Endothelial cell of umbilical vein (primary cell): ENCODE measurements around the gene FAM114A1. TPM values are rescaled to one million over a fixed set of nuclear protein-coding genes. Genes with fewer than 3 reads are reported as not detected.

ENCODE experiments used
- BruUV-seq: library from RNA; stranded (reverse); fragments of 400-500 nt; replicated peaks from 2 replicates; lab custom pipeline; 2021; lab: Mats Ljungman, UMichigan
- CTCF ChIA-PET: fragments of 300-600, 350-600 bp; sonication (Branson Sonifier 250); formaldehyde crosslinking; loops from one replicate; lab custom pipeline; 2021; ENCODE audit warnings: antibody characterized with exemption, inconsistent platforms; lab: Charles Lee
- POLR2A ChIA-PET: fragments of 300-600, 350-600 bp; sonication (Branson Sonifier 250); formaldehyde crosslinking; loops from one replicate; lab custom pipeline; 2021; ENCODE audit warnings: antibody characterized with exemption, inconsistent platforms; lab: Charles Lee
- DNase-seq: peaks from one replicate; pipeline ENCODE4 v3.0.0-alpha.2; 2011; ENCODE audit warnings: low read depth, low spot score
- FAIRE-seq: peaks from 2 replicates; lab custom pipeline; 2011; peaks lifted over from hg19 to GRCh38; lab: Jason Lieb, UNC
- H2AFZ ChIP-seq: 2 replicates; pipeline ENCODE4 v1.6.0; 2012; ENCODE audit warnings: low read depth, low read length, control low read depth, inconsistent platforms
- H3K27ac ChIP-seq: 2 replicates; pipeline ENCODE4 v1.5.1; 2011; ENCODE audit warnings: low read depth, mild to moderate bottlenecking, control low read depth, low read length, moderate library complexity; ENCODE audit not compliant: insufficient read depth
- H3K27me3 ChIP-seq, 2 experiments: 2 replicates each; pipeline versions ENCODE4 v1.6.0 to v1.6.1; 2011; ENCODE audit warnings: low read length in 2 of 2, mixed read lengths in 1 of 2; ENCODE audit not compliant: control insufficient read depth in 2 of 2, insufficient read depth in 2 of 2
- H3K36me3 ChIP-seq, 2 experiments: 2 replicates in 1 of 2; 3 replicates in 1 of 2; pipeline ENCODE4 v1.5.1; 2011; ENCODE audit warnings: low read length in 2 of 2, mild to moderate bottlenecking in 1 of 2, moderate library complexity in 1 of 2; ENCODE audit not compliant: control insufficient read depth in 2 of 2, insufficient read depth in 2 of 2; ENCODE audit errors: extremely low read depth in 1 of 2
- H3K4me1 ChIP-seq: 3 replicates; pipeline ENCODE4 v1.5.1; 2011; ENCODE audit warnings: mild to moderate bottlenecking, low read length; ENCODE audit not compliant: control insufficient read depth, insufficient read depth; ENCODE audit errors: extremely low read depth
- H3K4me2 ChIP-seq: 2 replicates; pipeline ENCODE4 v1.6.1; 2011; ENCODE audit warnings: low read length, control low read depth, mixed read lengths; ENCODE audit not compliant: insufficient read depth
- H3K4me3 ChIP-seq, 3 experiments: fragments of 200-600 bp in 1 of 3; sonication (generic), shearing (Covaris generic) in 1 of 3; replicated peaks in 1 of 3; 2 replicates each; pipeline ENCODE4 v1.5.1; 2011 to 2016; ENCODE audit warnings: control low read depth in 3 of 3, low read length in 3 of 3, mild to moderate bottlenecking in 2 of 3, inconsistent platforms in 1 of 3, low read depth in 1 of 3, moderate library complexity in 1 of 3; ENCODE audit not compliant: insufficient read depth in 1 of 3
- H3K79me2 ChIP-seq: 2 replicates; pipeline ENCODE4 v1.6.0; 2012; ENCODE audit warnings: low read length, inconsistent platforms; ENCODE audit not compliant: control insufficient read depth, insufficient read depth
- H3K9ac ChIP-seq: replicated peaks from 2 replicates; pipeline ENCODE3; 2011; ENCODE audit warnings: low read length, control low read depth; ENCODE audit not compliant: insufficient read depth; ENCODE audit errors: extremely low read depth
- H3K9me1 ChIP-seq: replicated peaks from 3 replicates; pipeline ENCODE4 v1.6.0; 2011; ENCODE audit warnings: mild to moderate bottlenecking, low read length; ENCODE audit not compliant: control insufficient read depth, insufficient read depth; ENCODE audit errors: extremely low read depth
- H3K9me3 ChIP-seq: replicated peaks from 2 replicates; pipeline ENCODE4 v1.5.1; 2012; ENCODE audit warnings: low read length, inconsistent platforms; ENCODE audit not compliant: control insufficient read depth, insufficient read depth
- H4K20me1 ChIP-seq: replicated peaks from 2 replicates; pipeline ENCODE3; 2011; ENCODE audit warnings: mild to moderate bottlenecking, low read length; ENCODE audit not compliant: control insufficient read depth, insufficient read depth; ENCODE audit errors: extremely low read depth
- EZH2 ChIP-seq: IDR thresholded peaks from 2 replicates; pipeline ENCODE4 v1.6.1; 2012; ENCODE audit warnings: borderline replicate concordance, low read depth, mild to moderate bottlenecking, moderate library complexity, low read length, inconsistent platforms; ENCODE audit not compliant: severe bottlenecking
- FOS ChIP-seq: IDR thresholded peaks from 2 replicates; pipeline ENCODE4 v1.6.1; 2011; ENCODE audit warnings: mild to moderate bottlenecking, low read length, moderate library complexity, borderline replicate concordance; ENCODE audit not compliant: insufficient read depth
- GATA2 ChIP-seq: IDR thresholded peaks from 2 replicates; pipeline ENCODE4 v1.7.0; 2011; ENCODE audit warnings: low read depth, mild to moderate bottlenecking, moderate library complexity, mixed read lengths, low read length; ENCODE audit not compliant: insufficient read length, insufficient read depth
- JUN ChIP-seq: IDR thresholded peaks from 2 replicates; pipeline ENCODE4 v1.6.1; 2011; ENCODE audit warnings: borderline replicate concordance, low read depth; ENCODE audit not compliant: insufficient read length, insufficient read depth
- MYC ChIP-seq: IDR thresholded peaks from one replicate; pipeline ENCODE4 v1.6.1; 2011; ENCODE audit warnings: mild to moderate bottlenecking, low read depth, low read length
- POLR2A ChIP-seq: IDR thresholded peaks from 2 replicates; pipeline ENCODE4 v1.6.1; 2012; ENCODE audit warnings: low read depth, mild to moderate bottlenecking, control low read depth, low read length
- POLR2AphosphoS5 ChIP-seq: IDR thresholded peaks from 2 replicates; pipeline ENCODE4 v1.6.1; 2012; ENCODE audit warnings: low read depth, mild to moderate bottlenecking, control low read depth, low read length, moderate library complexity; ENCODE audit not compliant: insufficient read depth
- dilution Hi-C: fragments of 300-500 bp; cut with MboI; formaldehyde crosslinking; loops from one replicate; pipeline ENCODE4 v1.15.0; 2019; ENCODE audit warnings: low sequenced_read_pairs; ENCODE audit not compliant: extremely low pct_ligation_motif_present
- intact Hi-C: fragments of 100-400 bp; cut with micrococcal nuclease; formaldehyde crosslinking; loops from one replicate; pipeline ENCODE4 v1.10.0; 2022
- polyA plus RNA-seq, 4 experiments: library from polyadenylated mRNA; depleted of rRNA in 3 of 4; stranded (reverse) in 3 of 4; unstranded in 1 of 4; fragments of >200 nt; gene quantifications; 2 replicates each; pipeline versions ENCODE4 v1.2.1 to v1.2.3, GENCODE V29; 2011 to 2012; ENCODE audit warnings: missing spikeins in 1 of 4
- total RNA-seq: library from RNA; stranded (reverse); gene quantifications from 2 replicates; pipeline ENCODE4 v1.2.3, GENCODE V29; 2021
- TF ChIP-seq, protein P1 (sequence below), 2 donors: IDR thresholded peaks; 1 replicate in 1 of 2; 2 replicates in 1 of 2; pipeline ENCODE4 v1.5.1; 2011; ENCODE audit warnings: low read length in 2 of 2, mild to moderate bottlenecking in 2 of 2, moderate library complexity in 2 of 2, control low read depth in 1 of 2, inconsistent platforms in 1 of 2, low read depth in 1 of 2; ENCODE audit not compliant: insufficient read depth in 1 of 2; ENCODE audit errors: extremely low read depth in 1 of 2
- TF ChIP-seq, protein P2 (sequence below): IDR thresholded peaks from 2 replicates; pipeline ENCODE4 v1.6.1; 2011; ENCODE audit not compliant: insufficient read depth, insufficient read length

The FAM114A1 gene
- total and polyA plus RNA-seq, 2 donors (not counting 3 experiments of a cell fraction or from before 2014, with no cell fraction given), result 99.2 to 118 TPM

- no peaks in the 10 kb centered on the region for H3K27me3 ChIP-seq
- TF ChIP-seq GATA2, result no peak
- TF ChIP-seq, protein P1, sequence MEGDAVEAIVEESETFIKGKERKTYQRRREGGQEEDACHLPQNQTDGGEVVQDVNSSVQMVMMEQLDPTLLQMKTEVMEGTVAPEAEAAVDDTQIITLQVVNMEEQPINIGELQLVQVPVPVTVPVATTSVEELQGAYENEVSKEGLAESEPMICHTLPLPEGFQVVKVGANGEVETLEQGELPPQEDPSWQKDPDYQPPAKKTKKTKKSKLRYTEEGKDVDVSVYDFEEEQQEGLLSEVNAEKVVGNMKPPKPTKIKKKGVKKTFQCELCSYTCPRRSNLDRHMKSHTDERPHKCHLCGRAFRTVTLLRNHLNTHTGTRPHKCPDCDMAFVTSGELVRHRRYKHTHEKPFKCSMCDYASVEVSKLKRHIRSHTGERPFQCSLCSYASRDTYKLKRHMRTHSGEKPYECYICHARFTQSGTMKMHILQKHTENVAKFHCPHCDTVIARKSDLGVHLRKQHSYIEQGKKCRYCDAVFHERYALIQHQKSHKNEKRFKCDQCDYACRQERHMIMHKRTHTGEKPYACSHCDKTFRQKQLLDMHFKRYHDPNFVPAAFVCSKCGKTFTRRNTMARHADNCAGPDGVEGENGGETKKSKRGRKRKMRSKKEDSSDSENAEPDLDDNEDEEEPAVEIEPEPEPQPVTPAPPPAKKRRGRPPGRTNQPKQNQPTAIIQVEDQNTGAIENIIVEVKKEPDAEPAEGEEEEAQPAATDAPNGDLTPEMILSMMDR (IDR thresholded peaks at IDR 0.05; ENCODE audit: extremely low read depth in 1 of 2, insufficient read depth in 1 of 2, low read depth in 1 of 2, low read length in 2 of 2), result no peak
- TF ChIP-seq EZH2, result no peak
- TF ChIP-seq JUN, result no peak
- TF ChIP-seq, protein P2, sequence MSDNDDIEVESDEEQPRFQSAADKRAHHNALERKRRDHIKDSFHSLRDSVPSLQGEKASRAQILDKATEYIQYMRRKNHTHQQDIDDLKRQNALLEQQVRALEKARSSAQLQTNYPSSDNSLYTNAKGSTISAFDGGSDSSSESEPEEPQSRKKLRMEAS, result no peak
- no peak for TF ChIP-seq POLR2A
- no peak for TF ChIP-seq POLR2AphosphoS5
- TF ChIP-seq MYC, result no peak
- no peak for TF ChIP-seq FOS
- H3K27ac ChIP-seq, result no peak overlapping the region
- no TSS peak for BruUV-seq
- dilution Hi-C loops (no loop called here), intact Hi-C loops (no loop called here)
- peaks cover 66% of the 10 kb centered on the region for H3K79me2 ChIP-seq
- peaks cover 10 to 17% of the 10 kb centered on the region in 2 experiments for H3K36me3 ChIP-seq
- H3K4me2 ChIP-seq, result no peak overlapping the region
- no peak overlapping the region for H3K9ac ChIP-seq
- CTCF ChIA-PET, result interaction anchor here (1.0 kb wide), 2 partner anchors 11 to 112 kb away, joined by 3 to 4 read pairs; no protein-coding TSS in a partner anchor
- H3K4me1 ChIP-seq, result peaks cover 23% of the 10 kb centered on the region
- DNase-seq (no peak), FAIRE-seq (no peak)
- no peaks in the 10 kb centered on the region for H4K20me1 ChIP-seq
- H3K9me3 ChIP-seq, result no peaks in the 10 kb centered on the region
- H2AFZ ChIP-seq, result no peak overlapping the region
- H3K4me3 ChIP-seq, result no peak overlapping the region
- H3K9me1 ChIP-seq, result no peaks in the 10 kb centered on the region
- POLR2A ChIA-PET, result interaction anchor here (0.7 kb wide), 1 partner anchor 37 kb away, joined by 8 read pairs; no protein-coding TSS in a partner anchor
Measured at GRCh38 chr4:38871593-38871992, 4.0 kb downstream of the FAM114A1 start.
